Activated naive CD8-positive, alpha-beta T cell (primary cell): ENCODE results near the gene FRS2.
A peak's percentile ranks its signal among the peaks of the same experiment; 100 is the strongest.

Experiments
- H3K27ac Mint-ChIP-seq: one replicate; pipeline ENCODE4 v1.8.0; 2021; ENCODE audit warnings: mixed read lengths
- H3K27me3 Mint-ChIP-seq: one replicate; pipeline ENCODE4 v1.8.0; 2021; ENCODE audit warnings: mixed read lengths
- H3K36me3 Mint-ChIP-seq: one replicate; pipeline ENCODE4 v1.8.0; 2021; ENCODE audit warnings: mixed read lengths
- H3K4me1 Mint-ChIP-seq: one replicate; pipeline ENCODE4 v1.8.0; 2021; ENCODE audit warnings: low read depth, mixed read lengths
- H3K4me3 Mint-ChIP-seq: one replicate; pipeline ENCODE4 v1.8.0; 2021; ENCODE audit warnings: mild to moderate bottlenecking, mixed read lengths
- H3K9me3 Mint-ChIP-seq: one replicate; pipeline ENCODE4 v1.8.0; 2021; ENCODE audit warnings: low read depth, mixed read lengths

The FRS2 gene

GRCh38 chr12:69475237-69475975, 5.2 kb downstream of the FRS2 start:
- Mint-ChIP-seq H3K4me1 (peaks cover 68% of the 10 kb centered on the region), H3K36me3 (peaks cover 4% of the 10 kb centered on the region), H3K27ac (peak overlapping the region; percentile 38), H3K9me3 (no peaks in the 10 kb centered on the region), H3K27me3 (no peaks in the 10 kb centered on the region), H3K4me3 (peak overlapping the region; percentile 30)

- no peak overlapping the region for H3K4me3 Mint-ChIP-seq
- H3K27me3 Mint-ChIP-seq, result no peaks in the 10 kb centered on the region
Observed at GRCh38 chr12:69476276-69477017, 6.3 kb downstream of the FRS2 start.

GRCh38 chr12:69479675-69480074, 9.5 kb downstream of the FRS2 start:
- Mint-ChIP-seq H3K27me3 (no peaks in the 10 kb centered on the region), H3K4me1 (peaks cover 66% of the 10 kb centered on the region), H3K9me3 (no peaks in the 10 kb centered on the region), H3K36me3 (peaks cover 6% of the 10 kb centered on the region), H3K4me3 (no peak overlapping the region), H3K27ac (no peak overlapping the region)

More at GRCh38 chr12:69476276-69477017, 6.3 kb downstream of the FRS2 start:
- H3K4me1 Mint-ChIP-seq, result peaks cover 66% of the 10 kb centered on the region
- H3K9me3 Mint-ChIP-seq, result no peaks in the 10 kb centered on the region
- peaks cover 4% of the 10 kb centered on the region for H3K36me3 Mint-ChIP-seq
- no peak overlapping the region for H3K27ac Mint-ChIP-seq

GRCh38 chr12:69480698-69481097, 10.5 kb downstream of the FRS2 start:
- Mint-ChIP-seq H3K4me1 (peaks cover 58% of the 10 kb centered on the region), H3K4me3 (no peak overlapping the region), H3K36me3 (peaks cover 6% of the 10 kb centered on the region), H3K9me3 (no peaks in the 10 kb centered on the region), H3K27ac (no peak overlapping the region), H3K27me3 (no peaks in the 10 kb centered on the region)

GRCh38 chr12:69481133-69481532, 10.9 kb downstream of the FRS2 start:
- H3K27me3 Mint-ChIP-seq, result no peaks in the 10 kb centered on the region

GRCh38 chr12:69483700-69484099, 13.5 kb downstream of the FRS2 start:
- H3K4me3 Mint-ChIP-seq, result no peak overlapping the region
- peaks cover 25% of the 10 kb centered on the region for H3K36me3 Mint-ChIP-seq
- no peaks in the 10 kb centered on the region for H3K27me3 Mint-ChIP-seq
- no peak overlapping the region for H3K27ac Mint-ChIP-seq
- H3K9me3 Mint-ChIP-seq, result peaks cover 6% of the 10 kb centered on the region
- peaks cover 67% of the 10 kb centered on the region for H3K4me1 Mint-ChIP-seq

More at GRCh38 chr12:69481133-69481532, 10.9 kb downstream of the FRS2 start:
- Mint-ChIP-seq H3K9me3 (no peaks in the 10 kb centered on the region), H3K4me1 (peaks cover 56% of the 10 kb centered on the region), H3K4me3 (no peak overlapping the region), H3K27ac (no peak overlapping the region), H3K36me3 (peaks cover 7% of the 10 kb centered on the region)

- peaks cover 24% of the 10 kb centered on the region for H3K36me3 Mint-ChIP-seq
- H3K4me1 Mint-ChIP-seq, result peaks cover 67% of the 10 kb centered on the region
- peaks cover 6% of the 10 kb centered on the region for H3K9me3 Mint-ChIP-seq
- H3K27me3 Mint-ChIP-seq, result no peaks in the 10 kb centered on the region
- H3K4me3 Mint-ChIP-seq, result no peak overlapping the region
- no peak overlapping the region for H3K27ac Mint-ChIP-seq
Observed at GRCh38 chr12:69484428-69484827, 14.2 kb downstream of the FRS2 start.

- no peak overlapping the region for H3K27ac Mint-ChIP-seq
- peaks cover 23% of the 10 kb centered on the region for H3K36me3 Mint-ChIP-seq
- peaks cover 6% of the 10 kb centered on the region for H3K9me3 Mint-ChIP-seq
- peaks cover 46% of the 10 kb centered on the region for H3K4me1 Mint-ChIP-seq
- H3K4me3 Mint-ChIP-seq, result no peak overlapping the region
- H3K27me3 Mint-ChIP-seq, result no peaks in the 10 kb centered on the region
Observed at GRCh38 chr12:69490920-69491643, 20.9 kb downstream of the FRS2 start.

GRCh38 chr12:69492739-69493138, 22.6 kb downstream of the FRS2 start:
- Mint-ChIP-seq H3K4me3 (no peak overlapping the region), H3K27ac (no peak overlapping the region), H3K36me3 (peaks cover 9% of the 10 kb centered on the region), H3K4me1 (peaks cover 50% of the 10 kb centered on the region), H3K9me3 (peaks cover under 1% of the 10 kb centered on the region), H3K27me3 (no peaks in the 10 kb centered on the region)

- no peaks in the 10 kb centered on the region for H3K9me3 Mint-ChIP-seq
- no peaks in the 10 kb centered on the region for H3K27me3 Mint-ChIP-seq
- H3K36me3 Mint-ChIP-seq, result peaks cover 4% of the 10 kb centered on the region
- H3K27ac Mint-ChIP-seq, result no peak overlapping the region
- H3K4me3 Mint-ChIP-seq, result no peak overlapping the region
- peaks cover 52% of the 10 kb centered on the region for H3K4me1 Mint-ChIP-seq
Observed at GRCh38 chr12:69495071-69495470, 24.9 kb downstream of the FRS2 start.

GRCh38 chr12:69497308-69498026, 27.3 kb downstream of the FRS2 start:
- H3K36me3 Mint-ChIP-seq, result peaks cover 4% of the 10 kb centered on the region
- H3K4me3 Mint-ChIP-seq, result peak overlapping the region; percentile 42
- H3K9me3 Mint-ChIP-seq, result no peaks in the 10 kb centered on the region
- H3K27me3 Mint-ChIP-seq, result no peaks in the 10 kb centered on the region
- peaks cover 57% of the 10 kb centered on the region for H3K4me1 Mint-ChIP-seq
- peak overlapping the region; percentile 59 for H3K27ac Mint-ChIP-seq

GRCh38 chr12:69500631-69501030, 30.4 kb downstream of the FRS2 start:
- H3K4me3 Mint-ChIP-seq, result no peak overlapping the region
- H3K27me3 Mint-ChIP-seq, result no peaks in the 10 kb centered on the region
- no peak overlapping the region for H3K27ac Mint-ChIP-seq
- peaks cover 2% of the 10 kb centered on the region for H3K36me3 Mint-ChIP-seq
- no peaks in the 10 kb centered on the region for H3K9me3 Mint-ChIP-seq
- peaks cover 60% of the 10 kb centered on the region for H3K4me1 Mint-ChIP-seq

GRCh38 chr12:69501154-69501895, 31.1 kb downstream of the FRS2 start:
- H3K4me1 Mint-ChIP-seq, result peaks cover 64% of the 10 kb centered on the region
- H3K36me3 Mint-ChIP-seq, result peaks cover 2% of the 10 kb centered on the region
- H3K9me3 Mint-ChIP-seq, result no peaks in the 10 kb centered on the region
- no peaks in the 10 kb centered on the region for H3K27me3 Mint-ChIP-seq
- H3K4me3 Mint-ChIP-seq, result no peak overlapping the region
- H3K27ac Mint-ChIP-seq, result no peak overlapping the region
